Neuronal stem cell (in vitro differentiated cells): ENCODE data around the gene BUD31.

Experiments used
- DNase-seq: peaks from one replicate; pipeline ENCODE4 v3.0.0-alpha.2; 2013; ENCODE audit warnings: low spot score
- H2AFZ ChIP-seq: one replicate; pipeline ENCODE4 v1.6.1; 2013; ENCODE audit warnings: mild to moderate bottlenecking, low read length, inconsistent platforms
- H2AK5ac ChIP-seq: 2 replicates; pipeline ENCODE4 v1.6.1; 2013; ENCODE audit warnings: low read depth, mild to moderate bottlenecking, inconsistent platforms, low read length, moderate library complexity, mixed read lengths
- H2BK120ac ChIP-seq: 2 replicates; pipeline ENCODE4 v1.6.1; 2013; ENCODE audit warnings: low read depth, mild to moderate bottlenecking, inconsistent platforms, low read length, moderate library complexity, mixed read lengths
- H2BK12ac ChIP-seq: one replicate; pipeline ENCODE4 v1.6.1; 2013; ENCODE audit warnings: low read length, inconsistent platforms
- H2BK15ac ChIP-seq: 2 replicates; pipeline ENCODE4 v1.6.1; 2013; ENCODE audit warnings: mild to moderate bottlenecking, low read length, inconsistent platforms, mixed read lengths
- H2BK5ac ChIP-seq: one replicate; pipeline ENCODE4 v1.6.1; 2013; ENCODE audit warnings: inconsistent platforms, mild to moderate bottlenecking, low read length, moderate library complexity
- H3K14ac ChIP-seq: one replicate; pipeline ENCODE4 v1.6.1; 2013; ENCODE audit warnings: low read length, inconsistent platforms
- H3K18ac ChIP-seq: 2 replicates; pipeline ENCODE4 v1.6.1; 2013; ENCODE audit warnings: low read length, inconsistent platforms
- H3K23ac ChIP-seq: 2 replicates; pipeline ENCODE4 v1.6.1; 2013; ENCODE audit warnings: low read depth, mild to moderate bottlenecking, mixed read lengths, low read length, inconsistent platforms; ENCODE audit not compliant: poor library complexity
- H3K27ac ChIP-seq: replicated peaks from 3 replicates; pipeline ENCODE4 v1.5.1; 2013; ENCODE audit warnings: low read length, inconsistent platforms
- H3K27me3 ChIP-seq, 3 experiments: 2 replicates each; pipeline ENCODE4 v1.6.1; 2013; ENCODE audit warnings: low read length in 3 of 3, mild to moderate bottlenecking in 2 of 3, inconsistent platforms in 1 of 3, low read depth in 1 of 3, mixed read lengths in 1 of 3, moderate library complexity in 1 of 3; ENCODE audit not compliant: control insufficient read depth in 3 of 3, insufficient read depth in 3 of 3
- H3K36me3 ChIP-seq, 2 donors: replicated peaks in 1 of 2; 2 replicates each; pipeline ENCODE4 v1.6.1; 2013; ENCODE audit warnings: low read length in 2 of 2; ENCODE audit not compliant: control insufficient read depth in 2 of 2, insufficient read depth in 2 of 2
- H3K4ac ChIP-seq: 2 replicates; pipeline ENCODE4 v1.6.1; 2013; ENCODE audit warnings: inconsistent platforms, mild to moderate bottlenecking, low read length, moderate library complexity
- H3K4me1 ChIP-seq, 2 donors: 1 replicate in 1 of 2; 2 replicates in 1 of 2; pipeline ENCODE4 v1.6.1; 2013; ENCODE audit warnings: low read length in 2 of 2, low read depth in 1 of 2; ENCODE audit not compliant: control insufficient read depth in 2 of 2, insufficient read depth in 1 of 2
- H3K4me2 ChIP-seq: one replicate; pipeline ENCODE4 v1.6.1; 2013; ENCODE audit warnings: mild to moderate bottlenecking, low read length, inconsistent platforms; ENCODE audit not compliant: insufficient read depth, poor library complexity, severe bottlenecking
- H3K4me3 ChIP-seq, 2 donors: 2 replicates each; pipeline ENCODE4 v1.5.1; 2013; ENCODE audit warnings: low read length in 2 of 2, mild to moderate bottlenecking in 2 of 2, inconsistent platforms in 1 of 2, moderate library complexity in 1 of 2
- H3K79me1 ChIP-seq: one replicate; pipeline ENCODE4 v1.6.1; 2013; ENCODE audit warnings: low read depth, mild to moderate bottlenecking, inconsistent platforms, low read length, moderate library complexity
- H3K9ac ChIP-seq: one replicate; pipeline ENCODE4 v1.6.1; 2013; ENCODE audit warnings: mild to moderate bottlenecking, low read depth, low read length, inconsistent platforms; ENCODE audit not compliant: poor library complexity
- H3K9me3 ChIP-seq, 2 donors: replicated peaks in 1 of 2; 2 replicates each; pipeline versions ENCODE3 to v1.6.1; 2013; ENCODE audit warnings: low read length in 2 of 2, mild to moderate bottlenecking in 2 of 2, inconsistent platforms in 1 of 2, low read depth in 1 of 2, mixed read lengths in 1 of 2, moderate library complexity in 1 of 2; ENCODE audit not compliant: control insufficient read depth in 2 of 2, insufficient read depth in 1 of 2
- H4K8ac ChIP-seq: one replicate; pipeline ENCODE4 v1.6.1; 2013; ENCODE audit warnings: low read depth, mild to moderate bottlenecking, inconsistent platforms, low read length, moderate library complexity
- H4K91ac ChIP-seq: one replicate; pipeline ENCODE4 v1.6.1; 2013; ENCODE audit warnings: low read length, low read depth, mild to moderate bottlenecking, inconsistent platforms; ENCODE audit not compliant: poor library complexity
- WGBS, 2 donors: extraction: QIAGEN DNeasy Blood & Tissue Kit; methylation state at CpG; one replicate each; pipeline ENCODE4 v1.1.7; 2013; ENCODE audit warnings: missing lambda C conversion rate in 2 of 2, mixed read lengths in 1 of 2; ENCODE audit not compliant: insufficient read length in 2 of 2, insufficient replicate concordance in 1 of 2; ENCODE audit errors: extremely low coverage in 2 of 2; 5-methylcytosine and 5-hydroxymethylcytosine counted together

The BUD31 gene

DNA sequence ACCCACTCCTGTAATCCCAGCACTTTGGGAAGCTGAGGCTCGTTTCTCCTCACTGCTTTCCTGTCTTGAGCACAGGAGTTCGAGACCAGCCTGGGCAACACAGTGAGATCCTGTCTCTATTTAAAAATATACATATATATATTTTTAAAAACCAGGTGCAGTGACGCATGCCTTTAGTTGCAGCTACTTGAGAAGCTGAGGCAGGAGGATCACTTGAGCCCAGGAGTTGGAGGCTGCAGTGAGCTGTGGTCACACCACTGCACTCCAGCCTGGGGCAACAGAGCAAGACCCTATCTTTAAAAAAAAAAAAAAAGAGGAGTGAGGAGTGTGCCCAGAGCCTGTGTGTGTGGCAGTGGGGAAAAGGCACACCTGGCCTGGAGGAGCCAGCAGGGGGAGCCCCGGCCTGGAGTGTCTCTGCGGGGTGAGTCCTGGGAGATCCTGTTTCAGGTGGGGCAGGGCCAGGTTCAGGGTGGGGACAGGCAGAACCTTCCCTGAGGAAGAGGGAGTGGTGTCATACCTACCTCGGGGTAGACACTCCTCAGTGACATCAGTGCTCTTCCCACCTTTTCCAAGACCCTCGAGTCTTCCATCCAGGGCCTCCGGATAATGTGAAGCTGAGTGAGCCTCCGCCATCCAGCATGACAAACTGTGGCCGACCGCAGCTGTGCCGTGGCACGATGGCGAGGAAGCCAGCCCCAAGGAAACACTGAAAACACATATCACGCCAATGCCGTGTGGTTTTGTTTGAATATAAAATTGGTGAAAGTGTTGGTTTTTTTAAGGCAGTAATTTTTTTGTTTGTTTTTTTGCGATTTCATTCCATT lies 43.2 kb upstream of the BUD31 start:
- no CpG with 5 or more reads among the region's 17 CpGs for WGBS, 2 donors

DNA sequence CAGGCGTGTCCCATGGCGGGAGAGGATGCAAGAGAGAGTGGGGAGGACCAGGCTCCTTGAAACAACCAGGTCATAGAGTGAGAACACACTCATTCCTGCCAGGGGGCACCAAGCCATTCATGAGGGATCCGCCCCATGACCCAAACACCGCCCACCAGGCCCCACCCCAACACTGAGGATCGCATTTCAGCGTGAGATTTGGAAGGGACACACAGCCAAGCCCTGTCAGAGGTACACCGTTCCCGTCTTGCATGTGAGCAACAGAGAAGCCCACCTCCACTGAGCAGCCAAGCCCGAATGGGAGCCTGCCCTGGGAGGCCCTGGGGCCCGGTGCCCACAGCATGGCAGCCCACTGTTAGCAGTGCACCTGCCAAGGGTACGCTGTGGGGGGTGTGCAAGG lies 42.1 kb upstream of the BUD31 start:
- Histone ChIP-seq H2BK120ac (no peak overlapping the region), H2BK5ac (no peak overlapping the region), H2AK5ac (no peak overlapping the region), H3K23ac (peak overlapping the region; percentile 61), H3K9ac (peak overlapping the region; percentile 66), H3K27me3 (no peaks in the 10 kb centered on the region), H3K18ac (no peak overlapping the region), H3K4ac (no peak overlapping the region), H4K91ac (no peak overlapping the region), H4K8ac (no peak overlapping the region), H2BK12ac (no peak overlapping the region), H3K36me3 (peaks cover 16 to 66% of the 10 kb centered on the region in 2 donors), H3K4me1 (peaks cover 0 to 2% of the 10 kb centered on the region in 2 donors), H3K27ac (peak overlapping the region; percentile 20), H3K79me1 (no peaks in the 10 kb centered on the region), H3K4me2 (no peak overlapping the region), H3K14ac (no peak overlapping the region), H3K9me3 (no peaks in the 10 kb centered on the region), H2AFZ (no peak overlapping the region), H3K4me3 (no peak overlapping the region), H2BK15ac (no peak overlapping the region)
- DNase-seq: no peak
- WGBS, 2 donors: no CpG with 5 or more reads among the region's 11 CpGs

More for the DNA sequence above, 43.2 kb upstream of the BUD31 start:
- H3K79me1 ChIP-seq: no peaks in the 10 kb centered on the region
- H3K4me3 ChIP-seq: no peak overlapping the region
- H4K8ac ChIP-seq: no peak overlapping the region
- no peak overlapping the region for H2AK5ac ChIP-seq
- H3K14ac ChIP-seq: no peak overlapping the region
- no peak for DNase-seq
- H2BK5ac ChIP-seq: no peak overlapping the region
- no peaks in the 10 kb centered on the region for H3K27me3 ChIP-seq
- H2BK12ac ChIP-seq: no peak overlapping the region
- H2BK15ac ChIP-seq: no peak overlapping the region
- H2AFZ ChIP-seq: no peak overlapping the region
- H3K36me3 ChIP-seq: peaks cover 16 to 77% of the 10 kb centered on the region in 2 donors
- H3K4me1 ChIP-seq: peaks cover 0 to 2% of the 10 kb centered on the region in 2 donors
- H2BK120ac ChIP-seq: no peak overlapping the region
- H3K18ac ChIP-seq: no peak overlapping the region
- no peak overlapping the region for H3K4ac ChIP-seq
- no peaks in the 10 kb centered on the region for H3K9me3 ChIP-seq
- H3K27ac ChIP-seq: no peak overlapping the region
- no peak overlapping the region for H3K4me2 ChIP-seq
- no peak overlapping the region for H3K23ac ChIP-seq
- H3K9ac ChIP-seq: no peak overlapping the region
- H4K91ac ChIP-seq: no peak overlapping the region

DNA sequence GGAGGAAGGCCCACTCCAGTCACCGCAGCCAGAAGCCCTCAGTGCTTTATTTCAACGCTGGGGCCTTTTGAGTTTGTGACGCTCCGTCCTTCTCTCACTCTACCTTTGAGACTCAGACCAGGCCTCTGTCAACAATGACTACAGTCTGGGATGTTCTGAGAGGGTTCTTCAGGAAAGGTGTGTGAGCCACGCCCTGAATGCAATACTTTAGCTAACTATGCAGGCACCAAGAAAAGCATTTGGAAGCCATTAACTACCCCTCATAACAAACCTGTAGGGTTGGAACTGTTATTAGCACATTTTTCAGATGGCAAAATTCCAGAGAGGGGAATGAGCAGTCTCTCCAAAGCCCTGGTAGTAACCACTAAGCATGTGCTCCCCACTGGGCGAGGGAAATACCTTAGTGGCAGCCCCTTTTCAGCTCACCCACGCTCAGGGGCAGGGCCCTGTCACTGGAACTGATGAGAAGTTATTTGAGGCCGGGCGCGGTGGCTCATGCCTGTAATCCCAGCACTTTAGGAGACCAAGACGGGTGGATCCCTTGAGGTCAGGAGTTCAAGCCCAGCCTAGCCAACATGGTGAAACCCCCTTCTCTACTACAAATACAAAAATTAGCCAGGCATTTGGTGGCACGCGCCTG lies 39.9 kb upstream of the BUD31 start:
- Histone ChIP-seq H2AK5ac (no peak overlapping the region), H3K36me3 (peaks cover 12 to 47% of the 10 kb centered on the region in 2 donors), H3K27ac (no peak overlapping the region), H3K9ac (no peak overlapping the region), H3K14ac (no peak overlapping the region), H3K9me3 (no peaks in the 10 kb centered on the region), H2BK5ac (no peak overlapping the region), H3K4ac (no peak overlapping the region), H3K4me3 (no peak overlapping the region), H2BK12ac (no peak overlapping the region), H2BK15ac (no peak overlapping the region), H4K8ac (no peak overlapping the region), H3K27me3 (no peaks in the 10 kb centered on the region), H4K91ac (no peak overlapping the region), H3K4me1 (peaks cover 0 to 8% of the 10 kb centered on the region in 2 donors), H2BK120ac (no peak overlapping the region), H3K18ac (no peak overlapping the region), H3K23ac (no peak overlapping the region), H3K4me2 (no peak overlapping the region), H2AFZ (no peak overlapping the region), H3K79me1 (no peaks in the 10 kb centered on the region)
- no peak for DNase-seq
- WGBS, 2 donors: no CpG with 5 or more reads among the region's 13 CpGs

DNA sequence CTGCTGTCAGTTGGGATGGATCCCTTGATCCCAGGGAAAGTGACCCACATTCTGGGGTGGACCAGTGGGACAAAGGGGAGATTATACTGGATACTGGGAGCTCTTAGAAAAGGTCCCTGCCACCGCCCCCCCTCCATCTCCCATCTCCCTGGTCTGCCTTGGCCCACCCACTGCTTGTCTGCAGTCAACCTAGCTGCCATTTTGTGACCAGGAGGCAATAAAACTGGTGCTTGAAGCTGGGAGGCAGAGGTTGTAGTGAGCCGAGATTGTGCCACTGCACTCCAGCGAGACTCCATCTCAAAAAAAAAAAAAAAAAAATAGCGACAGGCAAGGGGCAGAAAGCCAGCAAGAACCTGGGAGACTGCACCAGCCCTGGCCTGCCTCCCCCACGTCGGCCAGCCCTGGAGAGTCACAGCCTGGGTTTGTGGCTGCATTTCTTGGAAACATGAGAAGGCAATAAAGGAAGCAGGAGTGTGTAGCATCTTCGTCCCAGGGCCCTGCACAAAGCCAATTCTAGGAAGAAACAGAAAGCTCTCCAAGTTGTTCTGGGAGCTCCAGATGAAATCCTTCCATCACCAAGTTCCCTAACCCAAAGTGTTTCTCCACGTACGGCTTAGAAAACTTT lies 38.9 kb upstream of the BUD31 start:
- no peak overlapping the region for H2AFZ ChIP-seq
- no peaks in the 10 kb centered on the region for H3K27me3 ChIP-seq
- DNase-seq: no peak

More for the DNA sequence above, 38.9 kb upstream of the BUD31 start:
- H2BK12ac ChIP-seq: no peak overlapping the region
- no peak overlapping the region for H2AK5ac ChIP-seq
- no peak overlapping the region for H2BK120ac ChIP-seq
- H3K14ac ChIP-seq: no peak overlapping the region
- no peak overlapping the region for H4K91ac ChIP-seq
- H3K23ac ChIP-seq: no peak overlapping the region
- no peak overlapping the region for H3K4me3 ChIP-seq
- no peak overlapping the region for H4K8ac ChIP-seq
- H2BK5ac ChIP-seq: no peak overlapping the region
- H3K36me3 ChIP-seq: peaks cover 9 to 37% of the 10 kb centered on the region in 2 donors
- no peak overlapping the region for H3K27ac ChIP-seq
- no peak overlapping the region for H3K4ac ChIP-seq
- peaks cover 0 to 8% of the 10 kb centered on the region in 2 donors for H3K4me1 ChIP-seq
- WGBS, 2 donors: no CpG with 5 or more reads among the region's 9 CpGs
- H2BK15ac ChIP-seq: no peak overlapping the region
- no peak overlapping the region for H3K18ac ChIP-seq
- H3K79me1 ChIP-seq: no peaks in the 10 kb centered on the region
- no peak overlapping the region for H3K9ac ChIP-seq
- H3K4me2 ChIP-seq: no peak overlapping the region
- no peaks in the 10 kb centered on the region for H3K9me3 ChIP-seq
